K562 (cell line): ENCODE measurements around the gene TNFSF11. TPM values are rescaled to one million over a fixed set of nuclear protein-coding genes. Genes with fewer than 3 reads are reported as not detected.

Source experiments
- ATAC-seq: fragments of 200-7000 bp; cut with Tn5 transposase; 3 replicates; pipeline ENCODE4 v1.9.1; 2020; ENCODE audit warnings: moderate library complexity
- BruUV-seq: library from RNA; stranded (reverse); fragments of 400-500 nt; replicated peaks from 2 replicates; lab custom pipeline; 2021; lab: Mats Ljungman, UMichigan
- CTCF ChIA-PET: fragments of 300-600 bp; formaldehyde crosslinking; extraction: SDS; loops from one replicate; lab custom pipeline; 2021; ENCODE audit warnings: low intra/inter-chr PET ratio; lab: Yijun Ruan, JAX
- POLR2A ChIA-PET: fragments of 300-600, 350-650 bp; sonication (Branson Sonifier 250); formaldehyde crosslinking; extraction: SDS; loops from one replicate; lab custom pipeline; 2021; ENCODE audit warnings: antibody characterized with exemption, inconsistent platforms; lab: Yijun Ruan, JAX
- DNase-seq, 4 experiments: peaks; one replicate each; pipeline versions ENCODE4 v3.0.0 to v3.0.0-alpha.2; 2011 to 2018; ENCODE audit warnings: low spot score in 3 of 4, mixed read lengths in 3 of 4; ENCODE audit errors: extremely low read depth in 1 of 4
- FAIRE-seq: peaks from 2 replicates; lab custom pipeline; 2011; peaks lifted over from hg19 to GRCh38; lab: Jason Lieb, UNC
- H2AFZ ChIP-seq: 2 replicates; pipeline ENCODE4 v1.6.0; 2011; ENCODE audit warnings: low read depth, low read length, control low read depth, inconsistent platforms
- H3K27ac ChIP-seq: fragments of 200-600 bp; 3 replicates; pipeline ENCODE4 v1.8.0; 2011; ENCODE audit warnings: low read depth, mild to moderate bottlenecking, control low read depth, inconsistent platforms, low read length, moderate library complexity, mixed read lengths; ENCODE audit errors: extremely low read depth
- H3K27me3 ChIP-seq, 2 experiments: fragments of 300-600 bp in 1 of 2; 2 replicates in 1 of 2; 3 replicates in 1 of 2; pipeline versions ENCODE4 v1.6.0 to v1.8.0; 2011; ENCODE audit warnings: inconsistent platforms in 2 of 2, low read length in 2 of 2, mild to moderate bottlenecking in 1 of 2, mixed read lengths in 1 of 2, moderate library complexity in 1 of 2; ENCODE audit not compliant: control insufficient read depth in 2 of 2, insufficient read depth in 2 of 2
- H3K36me3 ChIP-seq: fragments of 300-600 bp; 3 replicates; pipeline ENCODE4 v1.8.0; 2011; ENCODE audit warnings: mild to moderate bottlenecking, low read length, inconsistent platforms; ENCODE audit not compliant: control insufficient read depth, insufficient read depth
- H3K4me1 ChIP-seq, 2 experiments: fragments of 200-600 bp in 1 of 2; replicated peaks in 1 of 2; 2 replicates in 1 of 2; 3 replicates in 1 of 2; pipeline versions ENCODE4 v1.5.1 to v1.8.0; 2011; ENCODE audit warnings: inconsistent platforms in 2 of 2, low read length in 2 of 2, mild to moderate bottlenecking in 1 of 2, mixed read lengths in 1 of 2, moderate library complexity in 1 of 2; ENCODE audit not compliant: control insufficient read depth in 2 of 2, insufficient read depth in 2 of 2
- H3K4me2 ChIP-seq: 2 replicates; pipeline ENCODE4 v1.6.1; 2011; ENCODE audit warnings: low read length, control low read depth, inconsistent platforms, mixed read lengths; ENCODE audit not compliant: insufficient read depth
- H3K4me3 ChIP-seq: fragments of 200-600 bp; sonication (generic), shearing (Covaris generic); 2 replicates; pipeline ENCODE4 v1.5.1; 2016; ENCODE audit warnings: control low read depth, inconsistent platforms
- H3K79me2 ChIP-seq: fragments of 200-600 bp; 3 replicates; pipeline ENCODE4 v1.8.0; 2011; ENCODE audit warnings: low read length, inconsistent platforms; ENCODE audit not compliant: control insufficient read depth, insufficient read depth
- H3K9ac ChIP-seq, 2 experiments: 2 replicates each; pipeline versions ENCODE4 v1.6.0 to v1.6.1; 2011; ENCODE audit warnings: low read depth in 2 of 2, low read length in 2 of 2, control low read depth in 1 of 2, inconsistent platforms in 1 of 2, mild to moderate bottlenecking in 1 of 2, mixed read lengths in 1 of 2; ENCODE audit not compliant: insufficient read depth in 1 of 2
- H3K9me1 ChIP-seq: one replicate; pipeline ENCODE4 v1.6.0; 2011; ENCODE audit warnings: inconsistent platforms, mild to moderate bottlenecking, low read length, moderate library complexity; ENCODE audit not compliant: control insufficient read depth, insufficient read depth
- H3K9me3 ChIP-seq: replicated peaks from 2 replicates; pipeline ENCODE4 v1.5.1; 2011; ENCODE audit warnings: low read depth, low read length, inconsistent platforms; ENCODE audit not compliant: control insufficient read depth, insufficient read depth
- H4K20me1 ChIP-seq: replicated peaks from 2 replicates; pipeline ENCODE4 v1.6.1; 2011; ENCODE audit warnings: low read length, inconsistent platforms, mixed read lengths; ENCODE audit not compliant: control insufficient read depth, insufficient read depth
- ATF7 ChIP-seq: fragments of 450-650 bp; IDR thresholded peaks from 2 replicates; pipeline ENCODE4 v1.7.1; 2014; ENCODE audit warnings: mild to moderate bottlenecking, moderate library complexity
- CBFB ChIP-seq: sonication (generic); formaldehyde crosslinking; IDR thresholded peaks from 2 replicates; pipeline ENCODE4 v1.4.0; 2020; ENCODE audit warnings: mild to moderate bottlenecking, missing genetic modification reagents
- ERF ChIP-seq: fragments of 450-650 bp; formaldehyde crosslinking; IDR thresholded peaks from 2 replicates; pipeline ENCODE4 v1.4.0; 2020; ENCODE audit warnings: mild to moderate bottlenecking, mixed read lengths
- FOXM1 ChIP-seq, 2 experiments: fragments of 450-650 bp in 1 of 2; sonication (generic) in 1 of 2; formaldehyde crosslinking in 1 of 2; IDR thresholded peaks; 2 replicates each; pipeline versions ENCODE4 v1.6.1 to v1.9.0; 2017 to 2022; ENCODE audit warnings: low read depth in 2 of 2, mild to moderate bottlenecking in 2 of 2, missing genetic modification reagents in 1 of 2, moderate library complexity in 1 of 2
- GABPB1 ChIP-seq: sonication (generic); formaldehyde crosslinking; IDR thresholded peaks from 2 replicates; pipeline ENCODE4 v1.8.0; 2022; ENCODE audit warnings: mild to moderate bottlenecking, missing genetic modification reagents
- IRF2 ChIP-seq: sonication (generic); formaldehyde crosslinking; IDR thresholded peaks from 2 replicates; pipeline ENCODE4 v1.8.1; 2022; ENCODE audit warnings: mild to moderate bottlenecking, missing genetic modification reagents
- MAFK ChIP-seq: IDR thresholded peaks from 2 replicates; pipeline ENCODE4 v1.6.1; 2011; ENCODE audit warnings: low read length, improper control_type of control experiment
- PHF8 ChIP-seq: fragments of 200-600 bp; sonication (generic); IDR thresholded peaks from 2 replicates; pipeline ENCODE4 v1.6.1; 2012; ENCODE audit warnings: mixed run types, mild to moderate bottlenecking, inconsistent platforms, low read length, moderate library complexity, borderline replicate concordance
- SIX5 ChIP-seq, 2 experiments: IDR thresholded peaks; 2 replicates each; pipeline ENCODE4 v1.6.1; 2011; ENCODE audit warnings: low read length in 2 of 2, borderline replicate concordance in 1 of 2, low read depth in 1 of 2, mild to moderate bottlenecking in 1 of 2, moderate library complexity in 1 of 2; ENCODE audit not compliant: insufficient read depth in 1 of 2
- TFAM ChIP-seq: fragments of 250-450 bp; sonication (Bioruptor Pico); conservative IDR thresholded peaks from 2 replicates; pipeline ENCODE4 v1.5.0; 2021; ENCODE audit warnings: mild to moderate bottlenecking, moderate library complexity
- U2AF1 ChIP-seq: fragments of 200-400 bp; formaldehyde crosslinking; optimal IDR thresholded peaks from 2 replicates; pipeline ENCODE3; 2017; ENCODE audit warnings: mild to moderate bottlenecking, low read depth, low read length, moderate library complexity
- YBX1 ChIP-seq: fragments of 450-650 bp; IDR thresholded peaks from 2 replicates; pipeline ENCODE4 v1.7.1; 2016; ENCODE audit warnings: mild to moderate bottlenecking
- ZKSCAN3 ChIP-seq: fragments of 250-450 bp; sonication (Bioruptor Pico); IDR thresholded peaks from 2 replicates; pipeline ENCODE4 v1.4.0; 2020
- ZNF217 ChIP-seq: sonication (generic); formaldehyde crosslinking; IDR thresholded peaks from 2 replicates; pipeline ENCODE4 v1.8.0; 2022; ENCODE audit warnings: mild to moderate bottlenecking, missing genetic modification reagents
- ZNF444 ChIP-seq: fragments of 250-450 bp; sonication (Bioruptor Pico); IDR thresholded peaks from 2 replicates; pipeline ENCODE4 v1.4.0; 2020; ENCODE audit warnings: mild to moderate bottlenecking, moderate library complexity
- ZNF57 ChIP-seq: fragments of 450-650 bp; formaldehyde crosslinking; IDR thresholded peaks from 2 replicates; pipeline ENCODE4 v1.4.0; 2020; ENCODE audit warnings: mild to moderate bottlenecking, moderate library complexity
- WGBS: fragments of 100-300 bp; shearing (Covaris generic); methylation state at CpG from one replicate; pipeline ENCODE4 v1.1.6; 2016; ENCODE audit warnings: low coverage, mixed read lengths; ENCODE audit not compliant: insufficient coverage; ENCODE audit errors: missing lambda C conversion rate; 5-methylcytosine and 5-hydroxymethylcytosine counted together
- in situ Hi-C: fragments of 300-500 bp; cut with MboI; formaldehyde crosslinking; loops from 4 replicates; pipeline ENCODE4 v1.15.0; 2018; ENCODE audit warnings: inconsistent platforms, mixed read lengths
- intact Hi-C: fragments of 100-400 bp; cut with micrococcal nuclease; formaldehyde crosslinking; loops from 2 replicates; pipeline ENCODE4 v1.14.2; 2022
- polyA plus RNA-seq, 8 experiments: library from polyadenylated mRNA; depleted of rRNA in 4 of 8; stranded (reverse) in 5 of 8; unstranded in 3 of 8; fragments of >200 nt; fragmentation: Nextera tagmentation in 2 of 8; fragmentation: Illumina TruSeq in 1 of 8; extraction: Ambion mirVana in 2 of 8; extraction: Trizol in 1 of 8; gene quantifications; 2 replicates each; pipeline versions ENCODE4 v1.2.1 to v1.2.3, GENCODE V29; 2011 to 2014; ENCODE audit warnings: inconsistent platforms in 1 of 8, missing spikeins in 1 of 8
- total RNA-seq, 7 experiments: library from RNA; depleted of rRNA in 6 of 7; stranded (reverse); fragments of >200 nt in 6 of 7; fragmentation: Illumina TruSeq in 2 of 7; extraction: Trizol in 2 of 7; gene quantifications; 2 replicates each; pipeline versions ENCODE4 v1.2.1 to v1.2.3, GENCODE V29; 2011 to 2021; ENCODE audit warnings: low replicate concordance in 1 of 7
- TF ChIP-seq, protein P1 (sequence below): sonication (generic); formaldehyde crosslinking; IDR thresholded peaks from 2 replicates; pipeline ENCODE4 v1.8.0; 2022; ENCODE audit warnings: mild to moderate bottlenecking, missing genetic modification reagents
- TF ChIP-seq, protein P2 (sequence below): sonication (generic); formaldehyde crosslinking; IDR thresholded peaks from 2 replicates; pipeline ENCODE4 v1.8.1; 2023; ENCODE audit warnings: mild to moderate bottlenecking, missing genetic modification reagents
- TF ChIP-seq, protein P3 (sequence below): fragments of 250-450 bp; sonication (Bioruptor Pico); IDR thresholded peaks from 2 replicates; pipeline ENCODE4 v1.9.0; 2021; ENCODE audit warnings: mild to moderate bottlenecking

The TNFSF11 gene
- total and polyA plus RNA-seq, 9 of the 15 experiments (the other 6 are each of a cell fraction or from before 2014, with no cell fraction given) = not detected

DNA sequence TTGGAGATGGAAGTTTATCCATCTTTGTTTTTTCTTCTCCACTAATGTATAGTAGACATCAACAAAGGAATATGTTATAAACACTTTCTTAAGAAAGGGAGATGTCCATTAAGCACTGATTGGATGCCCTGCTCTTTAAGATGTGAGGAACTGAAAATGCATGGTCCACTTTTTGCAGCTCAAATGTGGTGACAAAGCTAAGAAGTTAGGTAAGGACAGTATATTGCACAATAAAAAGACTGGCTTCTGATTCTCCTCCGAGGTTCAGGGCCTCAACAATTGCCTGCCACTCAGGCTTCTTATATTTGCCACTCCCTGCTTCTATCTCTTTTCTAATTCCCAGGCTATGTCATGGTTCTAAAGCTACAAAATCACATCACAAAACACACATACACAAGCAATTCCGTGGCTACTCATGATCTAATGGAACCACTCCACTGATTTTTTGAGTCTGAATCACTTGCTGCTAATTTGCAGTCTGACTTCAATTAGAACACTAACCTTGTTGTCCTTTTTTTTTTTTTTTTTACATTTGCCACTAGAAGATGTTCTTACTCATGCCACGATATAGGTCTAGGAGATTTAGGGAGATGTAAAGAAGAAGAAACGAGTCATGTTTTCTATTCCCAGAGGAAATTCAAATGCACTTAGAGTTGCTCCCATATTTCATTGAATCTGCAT is 29.6 kb upstream of the TNFSF11 start:
- intact Hi-C loops = no loop called here
- Histone ChIP-seq H3K27me3 (no peaks in the 10 kb centered on the region), H2AFZ (no peak overlapping the region), H3K27ac (no peak overlapping the region), H3K9me3 (no peaks in the 10 kb centered on the region), H3K4me3 (no peak overlapping the region), H3K79me2 (no peaks in the 10 kb centered on the region), H4K20me1 (no peaks in the 10 kb centered on the region), H3K9me1 (no peaks in the 10 kb centered on the region), H3K4me2 (no peak overlapping the region), H3K36me3 (no peaks in the 10 kb centered on the region), H3K9ac (no peak overlapping the region), H3K4me1 (no peaks in the 10 kb centered on the region)
- ChIA-PET POLR2A (no interaction called here), CTCF (interaction anchor here (0.7 kb wide), 1 partner anchor 28 kb away, joined by 6 read pairs; no protein-coding TSS in a partner anchor)
- FAIRE-seq (no peak), ATAC-seq (no peak), DNase-seq (no peak)
- WGBS = 0% methylated on average over 3 of the region's 4 CpGs
- in situ Hi-C loops = no loop called here
- no TSS peak for BruUV-seq
- TF ChIP-seq IRF2 (CRISPR knock-in tag) (no peak), YBX1 (no peak), TFAM (CRISPR knock-in tag) (no peak), U2AF1 (no peak), ZNF444 (CRISPR knock-in tag) (no peak), ZKSCAN3 (CRISPR knock-in tag) (no peak), ZNF57 (CRISPR knock-in tag) (no peak), MAFK (no peak), CBFB (no peak), ZNF217 (CRISPR knock-in tag) (no peak), FOXM1 (IDR thresholded peaks at IDR 0.05; ENCODE audit: low read depth) (no peak), FOXM1 (CRISPR knock-in tag; IDR thresholded peaks at IDR 0.05; ENCODE audit: low read depth) (no peak), ERF (CRISPR knock-in tag) (no peak), ATF7 (no peak), PHF8 (no peak), SIX5 (IDR thresholded peaks at IDR 0.05; ENCODE audit: borderline replicate concordance in 1 of 2, insufficient read depth in 1 of 2, low read depth in 1 of 2, low read length in 2 of 2) (no peak), GABPB1 (CRISPR knock-in tag) (no peak)
- TF ChIP-seq, protein P1, sequence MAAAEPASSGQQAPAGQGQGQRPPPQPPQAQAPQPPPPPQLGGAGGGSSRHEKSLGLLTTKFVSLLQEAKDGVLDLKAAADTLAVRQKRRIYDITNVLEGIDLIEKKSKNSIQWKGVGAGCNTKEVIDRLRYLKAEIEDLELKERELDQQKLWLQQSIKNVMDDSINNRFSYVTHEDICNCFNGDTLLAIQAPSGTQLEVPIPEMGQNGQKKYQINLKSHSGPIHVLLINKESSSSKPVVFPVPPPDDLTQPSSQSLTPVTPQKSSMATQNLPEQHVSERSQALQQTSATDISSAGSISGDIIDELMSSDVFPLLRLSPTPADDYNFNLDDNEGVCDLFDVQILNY (CRISPR knock-in tag) = no peak
- TF ChIP-seq, protein P2, sequence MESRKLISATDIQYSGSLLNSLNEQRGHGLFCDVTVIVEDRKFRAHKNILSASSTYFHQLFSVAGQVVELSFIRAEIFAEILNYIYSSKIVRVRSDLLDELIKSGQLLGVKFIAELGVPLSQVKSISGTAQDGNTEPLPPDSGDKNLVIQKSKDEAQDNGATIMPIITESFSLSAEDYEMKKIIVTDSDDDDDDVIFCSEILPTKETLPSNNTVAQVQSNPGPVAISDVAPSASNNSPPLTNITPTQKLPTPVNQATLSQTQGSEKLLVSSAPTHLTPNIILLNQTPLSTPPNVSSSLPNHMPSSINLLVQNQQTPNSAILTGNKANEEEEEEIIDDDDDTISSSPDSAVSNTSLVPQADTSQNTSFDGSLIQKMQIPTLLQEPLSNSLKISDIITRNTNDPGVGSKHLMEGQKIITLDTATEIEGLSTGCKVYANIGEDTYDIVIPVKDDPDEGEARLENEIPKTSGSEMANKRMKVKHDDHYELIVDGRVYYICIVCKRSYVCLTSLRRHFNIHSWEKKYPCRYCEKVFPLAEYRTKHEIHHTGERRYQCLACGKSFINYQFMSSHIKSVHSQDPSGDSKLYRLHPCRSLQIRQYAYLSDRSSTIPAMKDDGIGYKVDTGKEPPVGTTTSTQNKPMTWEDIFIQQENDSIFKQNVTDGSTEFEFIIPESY = no peak
- TF ChIP-seq, protein P3, sequence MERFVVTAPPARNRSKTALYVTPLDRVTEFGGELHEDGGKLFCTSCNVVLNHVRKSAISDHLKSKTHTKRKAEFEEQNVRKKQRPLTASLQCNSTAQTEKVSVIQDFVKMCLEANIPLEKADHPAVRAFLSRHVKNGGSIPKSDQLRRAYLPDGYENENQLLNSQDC = no peak
